GM19240 (cell line): ENCODE measurements around the gene RD3L.
"Not testable (repeated sequence)": the region's sequence is repeated elsewhere in the genome, so short reads cannot be mapped to it uniquely, and the experiment has no call there.

Source experiments
- DNase-seq: peaks from one replicate; pipeline ENCODE4 v3.0.0; 2011; ENCODE audit warnings: low spot score; ENCODE audit not compliant: insufficient read length

The RD3L gene

DNA sequence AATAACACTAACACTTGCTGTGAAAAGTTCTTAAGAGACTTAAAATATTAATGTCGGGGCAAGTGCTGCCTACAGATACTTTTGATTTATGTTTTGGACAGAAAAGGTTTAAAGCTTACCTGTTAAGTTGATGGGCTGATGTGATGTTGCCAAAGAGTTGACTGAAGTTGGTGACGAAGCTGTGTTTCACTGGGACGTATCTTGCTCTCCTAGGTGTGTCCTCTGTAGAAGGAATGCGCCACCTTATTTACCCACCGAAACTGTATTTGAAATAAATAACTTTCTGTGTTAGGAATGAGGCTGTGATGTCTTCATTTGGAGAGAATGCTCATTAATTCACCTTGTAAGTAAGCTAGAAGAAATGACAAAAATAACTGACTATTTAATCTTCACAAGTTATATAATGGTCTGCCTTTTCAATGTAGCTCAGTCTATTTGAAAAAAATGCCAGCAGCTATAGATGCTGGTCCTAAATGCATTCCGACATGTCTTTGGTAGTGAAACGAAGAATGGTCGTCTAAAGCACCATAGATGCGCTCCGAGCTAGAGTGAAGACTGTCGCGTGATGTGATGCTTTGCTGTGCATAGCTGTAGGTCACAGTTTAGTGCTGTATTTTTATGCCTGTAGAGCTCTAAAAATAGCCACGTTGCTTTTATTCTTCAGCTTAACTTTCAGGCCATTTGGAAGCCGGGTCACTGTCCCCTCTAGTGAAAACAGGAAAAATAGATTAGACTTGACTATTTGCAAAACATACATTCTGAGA lies at the start of gene RD3L:
TSS of gene RD3L (minus strand) at position 557 of the 764 bp plus-strand sequence. CDS start 834 bp downstream, outside the sequence.
- DNase-seq = no peak

DNA sequence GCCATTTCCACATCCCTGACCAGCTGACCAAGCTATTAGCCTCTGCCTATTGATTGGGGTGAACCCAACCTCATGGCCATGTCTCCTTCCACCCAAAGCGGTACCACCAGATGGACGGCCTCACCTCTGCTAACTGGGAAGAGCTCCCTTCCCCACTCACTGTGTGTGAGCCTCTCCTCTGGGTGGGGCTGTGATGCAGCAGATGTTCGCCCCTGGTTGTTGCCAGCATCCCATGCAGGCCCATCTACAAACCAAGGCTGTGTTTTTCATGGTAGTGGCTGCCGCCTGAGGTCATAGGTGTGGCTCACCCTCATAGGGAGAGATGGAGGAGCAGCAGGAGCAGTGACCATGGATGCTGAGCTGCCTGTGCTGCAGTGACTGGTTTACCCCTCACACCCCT lies 47.6 kb upstream of the RD3L start:
- no peak for DNase-seq

DNA sequence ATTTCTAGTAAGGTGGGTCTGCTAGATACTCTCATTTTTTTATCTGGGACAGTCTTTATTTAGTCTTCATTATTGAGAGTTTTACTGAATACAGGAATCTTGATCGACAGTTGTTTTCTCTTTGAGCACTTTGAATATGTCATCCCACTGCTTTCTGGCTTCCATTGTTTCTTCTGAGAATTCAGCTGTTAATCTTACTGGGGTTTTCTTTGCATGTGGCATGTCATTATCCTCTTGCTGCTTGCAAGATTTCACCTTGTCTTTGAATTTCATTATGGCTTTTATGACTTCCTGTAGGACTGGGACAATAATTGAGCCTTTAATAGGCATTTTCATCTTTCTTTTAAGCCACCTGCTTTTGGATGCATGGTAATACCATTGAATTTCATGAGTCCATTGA lies 46.7 kb upstream of the RD3L start:
- no peak for DNase-seq

DNA sequence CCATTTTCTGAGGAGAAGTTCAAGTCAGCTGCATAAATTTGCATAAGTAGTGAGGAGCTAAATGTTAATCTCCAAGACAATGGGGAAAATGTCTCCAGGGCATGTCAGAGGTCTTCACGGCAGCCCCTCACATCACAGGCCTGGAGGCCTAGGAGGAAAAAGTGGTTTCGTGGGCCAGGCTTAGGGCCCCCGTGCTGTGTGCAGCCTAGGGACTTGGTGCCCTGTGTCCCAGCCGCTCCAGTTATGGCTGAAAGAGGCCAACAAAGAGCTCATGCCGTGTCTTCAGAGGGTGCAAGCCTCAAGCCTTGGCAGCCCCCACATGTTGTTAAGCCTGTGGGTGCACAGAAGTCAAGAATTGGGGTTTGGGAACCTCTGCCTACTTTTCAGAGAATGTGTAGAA lies 41.9 kb upstream of the RD3L start:
- no peak for DNase-seq

DNA sequence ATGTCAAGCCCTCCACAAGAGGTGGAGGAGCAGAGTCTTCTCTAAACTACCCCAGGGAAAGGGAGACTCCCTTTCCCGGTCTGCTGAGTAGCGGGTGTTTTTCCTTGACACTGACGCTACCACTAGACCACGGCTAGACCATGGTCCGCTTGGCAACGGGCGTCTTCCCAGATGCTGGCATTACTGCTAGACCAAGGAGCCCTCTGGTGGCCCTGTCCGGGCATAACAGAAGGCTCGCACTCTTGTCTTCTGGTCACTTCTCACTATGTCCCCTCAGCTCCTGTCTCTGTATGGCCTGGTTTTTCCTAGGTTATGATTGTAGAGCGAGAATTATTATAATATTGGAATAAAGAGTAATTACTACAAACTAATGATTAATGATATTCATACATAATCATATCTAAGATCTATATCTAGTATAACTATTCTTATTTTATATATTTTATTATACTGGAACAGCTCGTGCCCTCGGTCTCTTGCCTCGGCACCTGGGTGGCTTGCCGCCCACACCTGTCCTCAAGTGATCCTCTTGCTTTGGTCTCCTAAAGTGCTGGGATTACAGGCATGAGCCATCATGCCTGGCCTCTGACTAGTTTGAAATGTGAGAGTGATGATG lies 38.4 kb upstream of the RD3L start:
- not testable (repeated sequence) for DNase-seq

DNA sequence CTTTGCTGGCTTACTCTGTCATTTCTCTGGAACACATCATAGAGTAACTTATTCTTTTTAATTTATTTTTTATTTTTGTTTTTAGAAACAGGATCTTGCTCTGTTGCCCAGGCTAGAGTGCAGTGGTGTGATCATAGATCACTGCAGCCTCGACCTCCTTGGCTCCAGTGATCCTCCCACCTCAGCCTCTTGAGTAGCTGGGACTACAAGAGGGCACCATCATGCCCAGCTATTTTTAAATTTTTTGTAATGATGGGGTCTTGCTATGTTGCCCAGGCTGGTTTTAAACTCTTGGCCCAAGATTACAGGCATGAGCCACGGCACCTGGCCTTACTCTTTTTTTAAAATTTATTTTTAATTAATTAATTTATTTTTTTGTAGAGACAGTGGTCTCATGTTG lies 32.2 kb upstream of the RD3L start:
- no peak for DNase-seq

- DNase-seq = no peak
Observed at GRCh38 chr14:103973354-103973753, 31.0 kb upstream of the RD3L start.

DNA sequence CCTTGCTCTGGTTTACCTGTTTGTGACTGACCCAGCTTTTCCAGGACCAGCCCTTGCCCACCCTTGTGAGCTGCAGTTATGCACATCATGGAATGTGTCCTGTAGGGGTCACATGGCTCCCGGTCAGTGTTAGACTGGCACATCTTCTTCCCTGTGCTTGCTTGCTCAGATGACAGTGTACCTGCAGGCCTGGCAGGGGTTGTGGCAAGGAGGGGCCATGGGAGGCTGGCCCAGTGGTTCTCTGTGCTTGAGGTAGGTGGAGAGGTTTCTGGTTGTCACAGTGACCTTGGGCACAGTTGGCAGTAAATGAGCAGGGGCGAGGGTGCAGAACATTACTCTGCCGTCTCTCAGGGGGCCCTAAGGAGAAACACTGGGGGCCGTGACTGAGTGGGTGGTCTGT lies 27.6 kb upstream of the RD3L start:
- DNase-seq = no peak

- no peak for DNase-seq
Observed at GRCh38 chr14:103966631-103967030, 24.3 kb upstream of the RD3L start.

DNA sequence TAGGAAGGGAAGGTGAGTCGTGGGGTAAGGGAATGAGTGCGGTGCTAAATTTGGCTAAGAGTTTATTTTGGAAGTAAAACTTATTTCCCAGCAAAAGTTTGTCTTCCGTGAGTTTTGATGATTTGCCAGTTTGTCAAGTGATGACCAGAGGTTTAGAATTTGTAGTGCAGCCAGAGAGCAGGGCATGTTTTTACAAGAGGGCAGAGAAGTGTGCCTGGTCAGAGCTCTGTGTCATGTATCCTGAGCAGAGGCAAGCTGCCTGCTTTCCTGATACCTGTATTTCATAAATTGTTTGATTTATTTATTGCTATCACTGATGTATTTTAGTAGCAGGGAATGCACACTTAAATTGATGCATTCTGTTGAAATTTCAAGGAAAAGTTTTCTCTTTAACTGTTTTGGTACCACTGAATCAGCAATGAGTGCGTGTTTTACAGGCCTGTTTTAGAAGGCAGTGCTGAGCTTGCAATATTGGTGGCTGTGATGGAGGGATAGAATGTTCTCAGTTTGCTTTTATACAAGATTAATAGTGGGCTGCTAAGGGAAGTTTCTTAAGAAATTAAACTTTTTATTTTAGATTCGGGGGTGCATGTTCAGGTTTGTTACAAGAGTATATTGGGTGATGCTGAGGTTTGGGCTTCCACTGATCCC lies 19.7 kb upstream of the RD3L start:
- no peak for DNase-seq

DNA sequence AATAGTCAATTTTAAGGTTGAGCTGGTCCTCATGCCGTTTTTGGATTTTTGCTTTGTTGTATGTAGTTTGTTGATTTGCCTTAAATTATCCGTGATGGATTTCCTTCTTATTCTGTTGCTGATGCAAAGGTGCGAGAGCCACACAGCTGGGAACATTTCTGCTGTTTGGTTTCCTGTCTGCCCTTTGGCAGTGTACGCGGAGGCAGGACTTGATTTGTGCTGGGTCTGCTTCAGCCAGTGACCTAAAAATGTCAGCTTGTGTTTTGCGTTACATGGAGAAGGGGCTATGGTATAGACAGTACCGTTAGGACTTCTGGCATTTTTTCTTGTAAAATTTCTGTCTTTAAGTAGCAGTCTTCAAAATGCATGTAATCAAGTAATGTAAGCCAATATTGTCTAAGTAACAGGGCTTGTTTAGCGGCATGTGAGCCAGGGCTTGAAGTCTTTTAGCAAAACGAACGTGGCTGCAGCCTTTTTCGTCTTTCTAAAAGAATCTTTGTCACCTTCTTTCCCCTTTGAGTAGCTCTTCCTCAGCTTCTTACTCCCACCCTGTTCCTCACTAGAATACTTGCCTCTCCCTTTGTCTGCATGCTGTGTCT lies 18.2 kb upstream of the RD3L start:
- no peak for DNase-seq

DNA sequence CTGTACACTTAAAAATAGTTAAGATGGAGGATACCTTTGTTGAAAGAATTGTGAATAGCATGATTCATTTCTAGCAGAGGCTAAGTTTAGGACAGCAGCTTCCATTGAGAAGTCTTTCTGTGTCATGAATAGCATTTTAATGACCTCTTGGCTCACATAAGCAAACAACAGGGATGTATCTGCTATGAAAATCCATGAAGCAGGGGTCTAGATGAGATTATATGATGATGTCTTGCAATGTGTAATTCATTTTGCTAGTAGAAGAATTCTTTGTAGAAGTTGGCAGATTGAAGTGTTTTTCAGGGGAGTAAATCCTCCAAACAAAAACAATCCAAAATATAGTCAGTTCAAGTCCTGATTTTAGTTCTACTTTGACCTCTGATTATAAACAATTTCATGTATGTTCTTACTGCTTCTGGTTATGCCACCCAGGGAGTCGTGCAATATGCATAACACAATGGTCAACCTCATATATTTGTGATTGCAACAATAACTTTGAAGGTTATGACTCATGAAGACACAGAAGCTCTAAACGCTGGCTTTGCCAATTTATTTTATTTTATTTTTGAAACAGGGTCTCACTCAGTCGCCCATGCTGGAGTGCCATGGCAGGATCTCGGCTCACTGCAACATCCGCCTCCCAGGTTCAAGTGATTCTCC lies 6.9 kb upstream of the RD3L start:
- no peak for DNase-seq

- DNase-seq = no peak
Observed at GRCh38 chr14:103948442-103948841, 6.1 kb upstream of the RD3L start.

DNA sequence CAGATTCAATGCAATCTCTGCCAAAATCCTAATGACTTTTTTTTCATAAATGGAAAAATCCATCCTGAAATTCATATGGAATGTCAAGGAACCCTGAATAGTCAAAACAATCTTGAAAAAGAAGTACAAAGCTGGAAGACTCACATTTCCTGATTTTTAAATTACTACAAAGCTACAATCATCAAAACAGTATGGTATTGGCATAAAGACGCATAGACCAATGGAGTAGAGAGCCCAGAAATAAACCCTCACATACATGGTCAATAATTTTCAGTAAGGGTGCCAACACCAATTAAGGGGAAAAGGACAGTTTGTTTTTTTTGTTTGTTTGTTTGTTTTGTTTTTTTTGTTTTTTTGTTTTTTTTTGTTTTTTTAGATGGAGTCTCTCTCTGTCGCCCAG lies 4.6 kb upstream of the RD3L start:
- no peak for DNase-seq

GRCh38 chr14:103943673-103944072 lies 1.3 kb upstream of the RD3L start:
- no peak for DNase-seq

DNA sequence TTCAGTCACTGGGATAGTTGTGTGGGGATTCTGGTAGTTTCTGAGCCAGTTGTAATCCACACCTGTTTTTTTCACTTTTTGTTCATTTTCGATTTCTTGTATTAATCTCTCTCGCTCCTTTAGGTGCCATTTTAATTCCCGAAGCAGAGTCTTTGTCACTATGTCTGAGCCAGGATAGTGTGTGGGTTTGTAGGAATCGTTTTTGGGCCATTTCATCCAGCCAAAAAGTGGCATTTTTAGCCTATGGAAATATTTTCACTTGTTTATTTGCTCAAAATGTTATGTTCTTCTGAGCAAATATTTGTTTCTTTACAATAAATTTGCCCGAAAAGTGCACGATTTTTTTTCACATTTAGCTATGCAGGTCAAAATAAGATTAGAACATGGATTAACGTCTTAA lies 867 bp downstream of the RD3L start:
- no peak for DNase-seq

- DNase-seq = no peak
Observed at GRCh38 chr14:103935102-103935501, 7.2 kb downstream of the RD3L start.

DNA sequence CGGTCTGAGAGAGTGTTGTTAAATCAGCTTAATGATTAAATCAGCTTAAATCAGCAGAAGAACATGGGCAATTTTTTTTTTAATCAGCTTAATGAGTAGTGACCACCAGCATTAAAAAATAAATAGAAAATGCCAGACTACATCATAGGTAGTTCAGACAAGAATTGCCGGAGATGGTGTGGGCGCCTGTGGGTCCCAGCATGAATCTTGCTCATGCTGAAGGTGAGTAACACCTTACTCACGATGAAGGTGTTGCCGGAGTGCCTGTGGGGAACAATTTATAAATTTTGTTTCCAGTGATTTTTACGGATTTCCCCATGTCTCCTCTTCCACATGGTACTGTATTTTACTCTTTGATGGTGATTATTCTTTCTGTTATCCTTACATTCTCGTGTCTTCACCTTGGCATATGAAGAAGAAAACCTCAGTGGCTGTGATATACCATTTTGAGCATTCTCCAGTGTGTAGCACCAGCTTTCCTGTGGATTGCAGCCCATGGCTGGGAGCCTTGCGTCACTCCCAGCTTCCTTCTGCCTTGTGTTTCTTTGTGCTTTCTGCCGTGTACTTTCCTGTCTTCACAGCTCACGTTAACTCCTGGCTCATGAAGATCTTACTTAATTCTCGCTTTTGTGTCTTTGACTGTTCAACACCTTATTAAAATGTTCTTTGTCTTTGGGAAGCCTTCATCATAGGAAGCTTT lies 9.4 kb downstream of the RD3L start:
- no peak for DNase-seq

- DNase-seq = no peak
Observed at GRCh38 chr14:103931422-103931821, 10.9 kb downstream of the RD3L start.

DNA sequence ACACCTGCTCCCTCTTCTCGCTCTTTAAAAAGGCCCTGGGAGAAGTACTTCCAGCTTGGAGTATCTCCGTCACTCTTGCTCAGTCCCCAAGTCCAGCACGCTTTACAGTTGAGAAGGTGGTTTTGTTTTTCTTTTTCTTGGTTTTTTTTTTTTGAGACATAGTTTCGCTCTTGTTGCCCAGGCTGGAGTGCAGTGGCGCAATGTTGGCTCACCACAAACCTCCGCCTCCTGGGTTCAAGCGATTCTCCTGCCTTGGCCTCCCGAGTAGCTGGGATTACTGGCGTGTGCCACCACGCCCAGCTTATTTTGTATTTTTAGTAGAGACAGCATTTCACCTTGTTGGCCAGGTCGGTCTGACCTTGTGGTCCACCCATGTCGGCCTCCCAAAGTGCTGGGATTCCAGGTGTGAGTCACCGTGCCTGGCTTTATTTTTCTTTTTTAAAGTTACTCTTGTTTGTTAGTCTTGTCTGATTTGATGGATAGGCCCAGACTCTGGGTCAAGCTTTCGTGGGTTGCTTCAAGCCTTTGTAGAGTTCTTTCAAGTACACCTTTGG lies 12.2 kb downstream of the RD3L start:
- no peak for DNase-seq
